GM21515 (cell line): Measurements from ENCODE around the gene AP5S1.
"Not testable (repeated sequence)": the region's sequence is repeated elsewhere in the genome, so short reads cannot be mapped to it uniquely, and the experiment has no call there.

Experiments
- ATAC-seq: cut with Tn5 transposase; IDR thresholded peaks from one replicate; pipeline ENCODE4 v1.9.1; 2021; ENCODE audit not compliant: unreplicated experiment

Gene AP5S1

DNA sequence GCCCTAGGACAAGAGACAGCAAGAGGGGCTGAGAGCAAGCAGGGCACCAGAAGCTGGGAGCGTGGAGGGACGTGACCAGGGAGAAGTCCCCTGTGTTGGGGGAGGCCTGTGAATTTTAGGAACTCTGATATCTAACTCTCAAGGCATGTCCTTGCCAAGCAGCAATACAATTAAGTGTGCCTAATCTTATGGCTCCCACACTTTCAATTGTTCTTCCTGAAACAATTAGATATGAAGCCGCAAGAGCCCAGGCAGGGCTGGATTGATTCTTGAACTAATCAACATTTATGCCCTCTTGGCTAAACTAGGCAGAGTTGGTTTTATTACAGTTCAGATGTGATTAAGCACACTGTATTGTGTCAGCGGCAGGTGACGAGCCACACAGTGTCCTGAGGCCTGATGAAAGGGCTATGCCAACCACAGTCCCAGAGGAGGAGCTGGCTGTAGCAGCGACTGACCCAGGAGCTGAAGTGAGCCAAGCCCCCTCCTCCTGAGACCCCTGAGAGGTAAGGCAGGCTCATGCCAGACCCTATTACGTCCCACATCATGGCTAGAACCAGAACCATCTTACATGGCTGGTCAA, 22.1 kb downstream of the AP5S1 start:
- ATAC-seq = no peak

DNA sequence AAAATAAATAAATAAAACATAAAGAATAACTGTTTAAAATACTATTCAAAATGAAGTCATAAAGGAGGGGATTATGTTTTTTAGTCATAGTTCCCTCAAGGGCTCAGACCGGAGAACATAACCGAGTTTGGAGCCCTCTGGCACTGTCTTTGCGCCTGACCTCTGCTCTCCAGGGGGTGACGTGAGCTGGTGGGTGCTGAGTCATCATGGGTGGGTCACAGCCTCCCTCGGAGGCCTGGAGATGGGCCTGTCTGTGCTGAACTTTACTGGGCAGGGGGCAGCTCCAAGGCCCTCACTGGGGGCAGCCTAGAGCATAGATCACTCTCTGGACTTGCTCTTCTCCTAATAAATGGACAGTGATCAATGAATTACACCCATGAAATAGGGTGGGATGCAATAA, 23.1 kb downstream of the AP5S1 start:
- no peak for ATAC-seq

- ATAC-seq = not testable (repeated sequence)
These were observed 23.8 kb downstream of the AP5S1 start for GRCh38 chr20:3843990-3844619.

GRCh38 chr20:3846378-3846739, 26.0 kb downstream of the AP5S1 start:
- no peak for ATAC-seq

- ATAC-seq = peak; percentile 93
These were observed 26.5 kb downstream of the AP5S1 start, which contains the start of gene MAVS for GRCh38 chr20:3846740-3847428. MAVS (plus strand) TSS chr20:3846834; CDS start chr20:3854625, 7,791 bp downstream.

DNA sequence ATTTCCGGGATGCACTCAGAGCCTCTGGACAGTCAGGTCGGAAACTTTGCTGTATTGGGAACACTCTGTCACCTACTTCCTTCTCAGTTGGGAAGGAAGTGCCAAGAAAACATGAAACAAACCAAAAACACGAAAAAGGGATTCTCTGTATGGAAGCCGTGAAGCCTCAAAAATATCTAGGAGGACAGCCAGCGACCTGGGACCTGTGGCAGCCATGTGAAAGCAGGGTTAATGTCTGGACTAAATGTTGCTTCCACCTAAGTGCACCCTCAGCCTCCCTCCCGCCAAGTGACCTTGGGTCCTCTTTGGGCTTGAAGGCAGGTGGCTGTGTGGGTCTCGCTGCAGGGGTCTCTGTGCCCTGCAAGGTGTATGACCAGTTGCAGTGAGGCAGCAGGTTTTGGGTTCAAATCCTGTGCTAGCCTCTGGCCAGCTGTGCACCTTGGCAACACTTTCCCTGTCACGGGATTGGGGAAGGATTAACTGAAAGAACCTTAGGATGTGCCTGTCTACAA, 27.1 kb downstream of the AP5S1 start:
- no peak for ATAC-seq

- no peak for ATAC-seq
These were observed 28.2 kb downstream of the AP5S1 start for GRCh38 chr20:3848565-3848964.

- ATAC-seq = no peak
These were observed 34.1 kb downstream of the AP5S1 start for GRCh38 chr20:3854462-3854871.

DNA sequence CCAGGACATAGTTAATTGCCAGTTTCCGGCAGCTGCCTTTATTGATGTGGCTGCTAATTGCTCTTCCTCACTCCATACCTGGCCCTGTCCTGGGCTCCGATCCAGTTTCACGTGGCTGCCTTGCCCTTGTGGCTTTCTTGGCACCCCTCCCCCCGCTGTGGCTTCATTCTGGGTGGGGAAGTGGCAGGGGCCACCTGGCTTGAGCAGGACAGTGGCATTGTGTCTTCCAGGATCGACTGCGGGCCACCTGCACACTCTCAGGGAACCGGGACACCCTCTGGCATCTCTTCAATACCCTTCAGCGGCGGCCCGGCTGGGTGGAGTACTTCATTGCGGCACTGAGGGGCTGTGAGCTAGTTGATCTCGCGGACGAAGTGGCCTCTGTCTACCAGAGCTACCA, 37.1 kb downstream of the AP5S1 start:
- ATAC-seq = no peak

DNA sequence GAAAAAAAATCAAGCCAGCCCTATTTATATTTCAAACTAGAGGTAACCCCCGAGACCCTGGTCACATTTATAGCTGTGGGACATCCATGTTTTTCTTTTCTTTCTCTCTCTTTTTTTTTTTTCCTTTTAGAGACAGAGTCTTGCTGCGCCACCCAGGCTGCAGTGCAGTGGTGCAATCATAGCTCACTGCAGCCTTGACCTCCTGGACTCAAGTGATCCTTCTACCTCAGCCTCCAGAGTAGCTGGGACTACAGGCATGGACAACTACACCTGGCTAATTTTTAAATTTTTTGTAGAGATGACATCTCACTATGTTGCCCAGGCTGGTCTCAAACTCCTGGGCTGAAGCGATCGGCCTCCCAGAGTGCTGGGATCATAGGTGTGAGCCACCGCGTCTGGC, 38.3 kb downstream of the AP5S1 start:
- no peak for ATAC-seq

GRCh38 chr20:3861191-3861590, 40.8 kb downstream of the AP5S1 start:
- no peak for ATAC-seq

DNA sequence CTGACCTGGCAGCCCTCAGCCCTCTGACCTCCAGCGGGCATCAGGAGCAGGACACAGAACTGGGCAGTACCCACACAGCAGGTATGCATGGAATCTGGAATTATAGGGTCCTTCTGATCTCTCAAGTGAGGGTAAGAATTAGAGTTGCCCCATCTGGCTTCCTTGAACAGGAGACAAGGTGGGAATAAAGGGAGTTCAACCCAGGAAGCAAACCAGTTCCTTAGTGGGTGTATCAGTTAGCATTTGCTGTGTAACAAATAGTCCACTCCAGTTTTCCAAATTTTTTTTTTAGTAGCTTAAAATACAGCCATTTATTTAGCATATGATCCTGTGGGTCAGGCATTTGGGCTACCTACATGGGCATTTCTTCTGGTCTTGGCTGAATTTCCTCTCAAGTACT, 42.0 kb downstream of the AP5S1 start:
- no peak for ATAC-seq

- ATAC-seq = no peak
These were observed 43.0 kb downstream of the AP5S1 start for GRCh38 chr20:3863317-3863716.

DNA sequence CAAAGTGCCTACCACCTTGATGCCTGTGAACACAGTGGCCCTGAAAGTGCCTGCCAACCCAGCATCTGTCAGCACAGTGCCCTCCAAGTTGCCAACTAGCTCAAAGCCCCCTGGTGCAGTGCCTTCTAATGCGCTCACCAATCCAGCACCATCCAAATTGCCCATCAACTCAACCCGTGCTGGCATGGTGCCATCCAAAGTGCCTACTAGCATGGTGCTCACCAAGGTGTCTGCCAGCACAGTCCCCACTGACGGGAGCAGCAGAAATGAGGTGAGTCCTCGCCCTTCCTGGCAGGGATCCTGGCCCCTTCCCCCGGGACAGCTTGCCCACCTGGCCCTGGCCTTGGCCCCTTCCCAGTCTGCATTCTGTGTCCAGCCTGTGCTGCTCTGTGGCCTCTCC, 44.2 kb downstream of the AP5S1 start:
- ATAC-seq = no peak

- no peak for ATAC-seq
These were observed 45.0 kb downstream of the AP5S1 start for GRCh38 chr20:3865152-3865886.

- no peak for ATAC-seq
These were observed 45.6 kb downstream of the AP5S1 start for GRCh38 chr20:3865887-3866407.

GRCh38 chr20:3866464-3866863, 46.1 kb downstream of the AP5S1 start:
- ATAC-seq = no peak

- ATAC-seq = no peak
These were observed 47.5 kb downstream of the AP5S1 start for GRCh38 chr20:3867802-3868201.

GRCh38 chr20:3869839-3870634, 49.7 kb downstream of the AP5S1 start:
- no peak for ATAC-seq

DNA sequence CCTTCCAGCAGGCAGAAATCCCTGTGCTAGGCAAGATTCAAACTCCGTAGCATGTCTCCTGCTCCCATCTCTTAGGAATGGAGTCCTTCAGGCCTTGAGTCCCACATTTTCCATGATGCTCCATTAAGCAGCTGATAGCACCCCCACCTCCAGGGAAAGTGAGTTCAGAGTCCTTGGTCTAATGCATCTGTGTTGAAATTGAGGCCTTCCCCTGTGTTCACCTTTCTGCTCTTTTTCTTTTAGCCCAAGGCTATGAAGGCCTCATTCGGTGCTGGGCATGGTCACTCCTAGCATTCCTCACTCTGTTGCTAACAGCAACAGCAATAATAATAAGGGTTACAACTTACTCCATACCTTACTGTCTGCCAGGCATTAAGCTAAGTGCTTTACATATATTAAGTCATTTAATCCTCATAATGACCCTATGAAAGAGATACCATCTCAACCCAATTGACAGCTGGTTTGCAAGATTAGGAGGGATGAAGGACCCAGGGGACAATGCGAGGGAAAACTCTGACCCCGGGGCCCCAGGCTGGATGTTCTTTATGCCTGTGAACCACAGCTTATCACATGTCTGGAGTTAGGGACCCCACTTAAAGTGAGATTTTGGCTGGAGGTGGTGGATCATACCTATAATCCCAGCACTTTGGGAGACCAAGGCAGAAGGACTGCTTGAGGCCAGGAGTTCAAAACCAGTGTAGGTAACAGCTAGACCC, 51.4 kb downstream of the AP5S1 start:
- no peak for ATAC-seq
